Activated T-helper 2 cell treated with anti-CD3 and anti-CD28 coated beads, Interferon-gamma antibody, Interleukin-2, Interleukin-4, amounts not matched to agents 10 μg/mL and 5 μg/mL and 100 μg/mL, durations not matched to agents 14 hours and 24 hours and 36 hours (primary cell): ENCODE measurements around the gene GABRA5. TPM values are rescaled to one million over a fixed set of nuclear protein-coding genes. Genes with fewer than 3 reads are reported as not detected.

Experiments used
- DNase-seq: peaks from one replicate; pipeline ENCODE4 v3.0.0; 2021; ENCODE audit warnings: low spot score
- H3K27ac Mint-ChIP-seq: one replicate; pipeline ENCODE4 v1.8.0; 2021; ENCODE audit warnings: mixed read lengths
- H3K27me3 Mint-ChIP-seq: one replicate; pipeline ENCODE4 v1.8.0; 2021; ENCODE audit warnings: low read depth, mixed read lengths
- H3K36me3 Mint-ChIP-seq: one replicate; pipeline ENCODE4 v1.8.0; 2021; ENCODE audit warnings: low read depth, mixed read lengths
- H3K4me1 Mint-ChIP-seq: one replicate; pipeline ENCODE4 v1.8.0; 2021; ENCODE audit warnings: low read depth, mixed read lengths
- H3K4me3 Mint-ChIP-seq: one replicate; pipeline ENCODE4 v1.8.0; 2021; ENCODE audit warnings: low read depth, mild to moderate bottlenecking, moderate library complexity, mixed read lengths
- H3K9me3 Mint-ChIP-seq: one replicate; pipeline ENCODE4 v1.8.0; 2021; ENCODE audit warnings: mixed read lengths
- intact Hi-C: fragments of 100-400 bp; cut with micrococcal nuclease; formaldehyde crosslinking; loops from one replicate; pipeline ENCODE4 v1.15.1; 2023
- total RNA-seq: library from RNA; stranded (reverse); gene quantifications from 2 replicates; pipeline ENCODE4 v1.2.3, GENCODE V29; 2022

Gene GABRA5
- total RNA-seq, 1 donor from 2014 or later, result not detected

- no peaks in the 10 kb centered on the region for H3K4me1 Mint-ChIP-seq
- H3K36me3 Mint-ChIP-seq, result no peaks in the 10 kb centered on the region
- intact Hi-C loops, result no loop called here
- no peaks in the 10 kb centered on the region for H3K27me3 Mint-ChIP-seq
- no peak overlapping the region for H3K27ac Mint-ChIP-seq
- no peak for DNase-seq
- H3K4me3 Mint-ChIP-seq, result no peak overlapping the region
- H3K9me3 Mint-ChIP-seq, result no peaks in the 10 kb centered on the region
Measured at GRCh38 chr15:26883466-26883865, 16.6 kb downstream of the GABRA5 start.

GRCh38 chr15:26886566-26886965 lies 19.7 kb downstream of the GABRA5 start:
- Mint-ChIP-seq H3K36me3 (no peaks in the 10 kb centered on the region), H3K9me3 (no peaks in the 10 kb centered on the region), H3K27ac (no peak overlapping the region), H3K4me3 (no peak overlapping the region), H3K4me1 (no peaks in the 10 kb centered on the region), H3K27me3 (no peaks in the 10 kb centered on the region)
- intact Hi-C loops, result no loop called here
- DNase-seq, result no peak

- no peaks in the 10 kb centered on the region for H3K36me3 Mint-ChIP-seq
- DNase-seq, result no peak
Measured at GRCh38 chr15:26887926-26888666, 21.2 kb downstream of the GABRA5 start.

GRCh38 chr15:26888761-26889160 lies 21.9 kb downstream of the GABRA5 start:
- Mint-ChIP-seq H3K36me3 (no peaks in the 10 kb centered on the region), H3K9me3 (peaks cover 8% of the 10 kb centered on the region), H3K27ac (no peak overlapping the region), H3K4me1 (no peaks in the 10 kb centered on the region), H3K4me3 (no peak overlapping the region), H3K27me3 (peaks cover 1% of the 10 kb centered on the region)
- intact Hi-C loops, result no loop called here
- DNase-seq, result no peak

More at GRCh38 chr15:26887926-26888666, 21.2 kb downstream of the GABRA5 start:
- peaks cover 6% of the 10 kb centered on the region for H3K9me3 Mint-ChIP-seq
- no peak overlapping the region for H3K4me3 Mint-ChIP-seq
- intact Hi-C loops, result no loop called here
- H3K27me3 Mint-ChIP-seq, result peaks cover 1% of the 10 kb centered on the region
- no peaks in the 10 kb centered on the region for H3K4me1 Mint-ChIP-seq
- H3K27ac Mint-ChIP-seq, result no peak overlapping the region

- Mint-ChIP-seq H3K9me3 (peaks cover 10% of the 10 kb centered on the region), H3K36me3 (no peaks in the 10 kb centered on the region), H3K4me1 (no peaks in the 10 kb centered on the region), H3K4me3 (no peak overlapping the region), H3K27ac (no peak overlapping the region), H3K27me3 (peaks cover 1% of the 10 kb centered on the region)
- DNase-seq, result no peak
- intact Hi-C loops, result no loop called here
Measured at GRCh38 chr15:26889298-26889898, 22.5 kb downstream of the GABRA5 start.

- Mint-ChIP-seq H3K9me3 (peaks cover 15% of the 10 kb centered on the region), H3K27me3 (peaks cover 1% of the 10 kb centered on the region), H3K4me1 (no peaks in the 10 kb centered on the region), H3K4me3 (no peak overlapping the region), H3K27ac (no peak overlapping the region), H3K36me3 (no peaks in the 10 kb centered on the region)
- intact Hi-C loops, result no loop called here
- DNase-seq, result no peak
Measured at GRCh38 chr15:26890451-26890850, 23.6 kb downstream of the GABRA5 start.

- intact Hi-C loops, result no loop called here
Measured at GRCh38 chr15:26890988-26891387, 24.1 kb downstream of the GABRA5 start.

GRCh38 chr15:26891448-26892181 lies 24.8 kb downstream of the GABRA5 start:
- Mint-ChIP-seq H3K27me3 (peaks cover 1% of the 10 kb centered on the region), H3K27ac (no peak overlapping the region), H3K36me3 (no peaks in the 10 kb centered on the region), H3K4me3 (no peak overlapping the region), H3K9me3 (peaks cover 18% of the 10 kb centered on the region), H3K4me1 (no peaks in the 10 kb centered on the region)
- intact Hi-C loops, result no loop called here
- DNase-seq, result peak; percentile 19

More at GRCh38 chr15:26890988-26891387, 24.1 kb downstream of the GABRA5 start:
- H3K4me1 Mint-ChIP-seq, result no peaks in the 10 kb centered on the region
- H3K36me3 Mint-ChIP-seq, result no peaks in the 10 kb centered on the region
- peaks cover 1% of the 10 kb centered on the region for H3K27me3 Mint-ChIP-seq
- H3K9me3 Mint-ChIP-seq, result peaks cover 17% of the 10 kb centered on the region
- H3K27ac Mint-ChIP-seq, result no peak overlapping the region
- no peak for DNase-seq
- H3K4me3 Mint-ChIP-seq, result no peak overlapping the region

- Mint-ChIP-seq H3K4me1 (no peaks in the 10 kb centered on the region), H3K4me3 (no peak overlapping the region), H3K36me3 (no peaks in the 10 kb centered on the region), H3K9me3 (peaks cover 18% of the 10 kb centered on the region), H3K27ac (no peak overlapping the region), H3K27me3 (peaks cover 1% of the 10 kb centered on the region)
- intact Hi-C loops, result no loop called here
- no peak for DNase-seq
Measured at GRCh38 chr15:26892182-26892518, 25.3 kb downstream of the GABRA5 start.

GRCh38 chr15:26892678-26893077 lies 25.8 kb downstream of the GABRA5 start:
- no peaks in the 10 kb centered on the region for H3K36me3 Mint-ChIP-seq
- no peaks in the 10 kb centered on the region for H3K4me1 Mint-ChIP-seq
- no peak overlapping the region for H3K27ac Mint-ChIP-seq
- DNase-seq, result no peak
- peaks cover 1% of the 10 kb centered on the region for H3K27me3 Mint-ChIP-seq
- peaks cover 19% of the 10 kb centered on the region for H3K9me3 Mint-ChIP-seq
- intact Hi-C loops, result no loop called here
- H3K4me3 Mint-ChIP-seq, result no peak overlapping the region

- no peak overlapping the region for H3K4me3 Mint-ChIP-seq
- no peak overlapping the region for H3K27ac Mint-ChIP-seq
- intact Hi-C loops, result no loop called here
- no peaks in the 10 kb centered on the region for H3K36me3 Mint-ChIP-seq
- no peaks in the 10 kb centered on the region for H3K4me1 Mint-ChIP-seq
- peaks cover 1% of the 10 kb centered on the region for H3K27me3 Mint-ChIP-seq
- DNase-seq, result no peak
- peaks cover 27% of the 10 kb centered on the region for H3K9me3 Mint-ChIP-seq
Measured at GRCh38 chr15:26893351-26894065, 26.6 kb downstream of the GABRA5 start.

- intact Hi-C loops, result no loop called here
- no peaks in the 10 kb centered on the region for H3K4me1 Mint-ChIP-seq
- DNase-seq, result no peak
Measured at GRCh38 chr15:26894181-26894580, 27.3 kb downstream of the GABRA5 start.

More at GRCh38 chr15:26894181-26894580, 27.3 kb downstream of the GABRA5 start:
- no peaks in the 10 kb centered on the region for H3K36me3 Mint-ChIP-seq
- no peak overlapping the region for H3K27ac Mint-ChIP-seq
- peaks cover 27% of the 10 kb centered on the region for H3K9me3 Mint-ChIP-seq
- no peak overlapping the region for H3K4me3 Mint-ChIP-seq
- H3K27me3 Mint-ChIP-seq, result peaks cover 1% of the 10 kb centered on the region
